HepG2 (cell line): ENCODE results near the gene ECM1. TPM values are rescaled to one million over a fixed set of nuclear protein-coding genes. Genes with fewer than 3 reads are reported as not detected.
A peak's percentile ranks its signal among the peaks of the same experiment; 100 is the strongest.

Experiments
- BHLHE40 ChIP-seq: IDR thresholded peaks from 2 replicates; pipeline ENCODE4 v1.6.1; 2011; ENCODE audit warnings: low read length, improper control_type of control experiment
- BORCS8-MEF2B ChIP-seq: sonication (generic); formaldehyde crosslinking; IDR thresholded peaks from 2 replicates; pipeline ENCODE4 v1.8.0; 2022; ENCODE audit warnings: mild to moderate bottlenecking, missing genetic modification reagents
- HDAC6 ChIP-seq: fragments of 200-600 bp; sonication (generic); IDR thresholded peaks from 2 replicates; pipeline ENCODE4 v1.7.0; 2017; ENCODE audit warnings: mild to moderate bottlenecking, antibody characterized with exemption, low read length, low read depth
- MAX ChIP-seq: IDR thresholded peaks from 2 replicates; pipeline ENCODE4 v1.6.1; 2012; ENCODE audit warnings: inconsistent platforms
- MXD3 ChIP-seq: IDR thresholded peaks from 2 replicates; pipeline ENCODE4 v1.6.1; 2016; ENCODE audit warnings: mild to moderate bottlenecking, missing biosample characterization, missing genetic modification reagents
- NCOR1 ChIP-seq: fragments of 200-600 bp; sonication (generic); IDR thresholded peaks from 2 replicates; pipeline ENCODE4 v1.7.0; 2017; ENCODE audit warnings: antibody characterized with exemption, low read length, borderline replicate concordance
- NPAS2 ChIP-seq: sonication (generic); formaldehyde crosslinking; IDR thresholded peaks from 2 replicates; pipeline ENCODE4 v1.8.0; 2022; ENCODE audit warnings: mild to moderate bottlenecking, missing genetic modification reagents, borderline replicate concordance
- PCBP2 ChIP-seq: fragments of 200-400 bp; formaldehyde crosslinking; optimal IDR thresholded peaks from 2 replicates; pipeline ENCODE3; 2018; ENCODE audit warnings: low read length, low read depth; ENCODE audit not compliant: poor library complexity, severe bottlenecking
- POLR2A ChIP-seq, 2 experiments: IDR thresholded peaks; 2 replicates each; pipeline ENCODE4 v1.6.1; 2011; ENCODE audit warnings: low read depth in 2 of 2, low read length in 2 of 2, mild to moderate bottlenecking in 1 of 2, moderate library complexity in 1 of 2; ENCODE audit not compliant: insufficient read depth in 1 of 2
- RFXAP ChIP-seq: sonication (generic); formaldehyde crosslinking; IDR thresholded peaks from 2 replicates; pipeline ENCODE4 v1.4.0; 2020; ENCODE audit warnings: missing genetic modification reagents, borderline replicate concordance
- SATB2 ChIP-seq: sonication (generic); formaldehyde crosslinking; IDR thresholded peaks from 2 replicates; pipeline ENCODE4 v1.5.0; 2020; ENCODE audit warnings: missing genetic modification reagents
- SPEN ChIP-seq: sonication (generic); formaldehyde crosslinking; IDR thresholded peaks from 2 replicates; pipeline ENCODE4 v1.5.1; 2020; ENCODE audit warnings: low read depth, mild to moderate bottlenecking, missing genetic modification reagents
- STAG1 ChIP-seq: sonication (generic); formaldehyde crosslinking; IDR thresholded peaks from 2 replicates; pipeline ENCODE4 v1.4.0; 2020; ENCODE audit warnings: missing genetic modification reagents
- THYN1 ChIP-seq: sonication (generic); formaldehyde crosslinking; IDR thresholded peaks from 2 replicates; pipeline ENCODE4 v1.8.1; 2023; ENCODE audit warnings: low read depth, mild to moderate bottlenecking, moderate library complexity, missing genetic modification reagents, borderline replicate concordance
- ZBTB34 ChIP-seq: sonication (generic); formaldehyde crosslinking; IDR thresholded peaks from 2 replicates; pipeline ENCODE4 v1.8.0; 2022; ENCODE audit warnings: mild to moderate bottlenecking, missing genetic modification reagents
- ZFP82 ChIP-seq: sonication (generic); formaldehyde crosslinking; IDR thresholded peaks from 2 replicates; pipeline ENCODE4 v1.5.1; 2020; ENCODE audit warnings: mild to moderate bottlenecking, missing genetic modification reagents, borderline replicate concordance
- ZNF230 ChIP-seq: sonication (generic); formaldehyde crosslinking; IDR thresholded peaks from 2 replicates; pipeline ENCODE4 v1.4.0; 2020; ENCODE audit warnings: mild to moderate bottlenecking, missing genetic modification reagents
- ZNF326 ChIP-seq: sonication (generic); formaldehyde crosslinking; IDR thresholded peaks from 2 replicates; pipeline ENCODE4 v1.4.0; 2020; ENCODE audit warnings: missing genetic modification reagents, borderline replicate concordance
- ZNF484 ChIP-seq: sonication (generic); formaldehyde crosslinking; IDR thresholded peaks from 2 replicates; pipeline ENCODE4 v1.5.1; 2020; ENCODE audit warnings: mild to moderate bottlenecking, low read depth, missing genetic modification reagents, borderline replicate concordance
- ZNF501 ChIP-seq: sonication (generic); formaldehyde crosslinking; IDR thresholded peaks from 2 replicates; pipeline ENCODE4 v1.5.1; 2020; ENCODE audit warnings: mild to moderate bottlenecking, moderate library complexity, missing genetic modification reagents
- ZNF670 ChIP-seq: sonication (generic); formaldehyde crosslinking; IDR thresholded peaks from 2 replicates; pipeline ENCODE4 v1.8.0; 2022; ENCODE audit warnings: mild to moderate bottlenecking, missing genetic modification reagents, borderline replicate concordance
- ZNF687 ChIP-seq: sonication (generic); formaldehyde crosslinking; IDR thresholded peaks from 2 replicates; pipeline ENCODE4 v1.5.1; 2020; ENCODE audit warnings: mild to moderate bottlenecking, missing genetic modification reagents, moderate library complexity
- ZNF777 ChIP-seq: sonication (generic); formaldehyde crosslinking; IDR thresholded peaks from 2 replicates; pipeline ENCODE4 v1.4.0; 2020; ENCODE audit warnings: missing genetic modification reagents
- ZSCAN25 ChIP-seq: sonication (generic); formaldehyde crosslinking; IDR thresholded peaks from 2 replicates; pipeline ENCODE4 v1.8.0; 2022; ENCODE audit warnings: mild to moderate bottlenecking, missing genetic modification reagents
- polyA plus RNA-seq, 8 experiments: library from polyadenylated mRNA; depleted of rRNA in 3 of 8; stranded (reverse) in 7 of 8; unstranded in 1 of 8; fragments of >200 nt; fragmentation: Illumina TruSeq in 4 of 8; extraction: Trizol in 4 of 8; gene quantifications; 2 replicates each; pipeline versions ENCODE4 v1.2.1 to v1.2.3, GENCODE V29; 2011 to 2016; ENCODE audit warnings: low read depth in 4 of 8, missing spikeins in 1 of 8, mixed read lengths in 1 of 8; ENCODE audit not compliant: insufficient read depth in 1 of 8
- total RNA-seq, 5 experiments: library from RNA; depleted of rRNA; stranded (reverse); fragments of >200 nt; fragmentation: Illumina TruSeq; extraction: Trizol; gene quantifications; 2 replicates each; pipeline ENCODE4 v1.2.3, GENCODE V29; 2016; ENCODE audit warnings: low read depth in 1 of 5

Gene ECM1
- total and polyA plus RNA-seq, 2 of the 13 experiments (the other 11 are each of a cell fraction or from before 2014, with no cell fraction given): 0.42 to 1.0 TPM

- peak; percentile 88 for TF ChIP-seq ZNF687 (CRISPR knock-in tag)
- TF ChIP-seq ZNF777 (CRISPR knock-in tag): no peak; the same call in 1 of the 2 replicates
- TF ChIP-seq MXD3: no peak
- TF ChIP-seq MAX: peak; percentile 51; the same call in 1 of the 2 replicates
- no peak for TF ChIP-seq NCOR1
- no peak for TF ChIP-seq BORCS8-MEF2B (CRISPR knock-in tag)
- no peak for TF ChIP-seq THYN1 (CRISPR knock-in tag)
- peak; percentile 63 for TF ChIP-seq PCBP2
- peak; percentile 69; the same call in 1 of the 2 replicates for TF ChIP-seq ZNF670 (CRISPR knock-in tag)
- peak; percentile 73; the same call in 1 of the 2 replicates for TF ChIP-seq RFXAP
- no peak for TF ChIP-seq HDAC6
- TF ChIP-seq BHLHE40: 0 out of 2 replicates have a peak, but pooled peaks have one; percentile 10
- peak; percentile 68; the same call in 1 of the 2 replicates for TF ChIP-seq SPEN
- TF ChIP-seq ZNF230: no peak
- 0 out of 2 replicates have a peak, but pooled peaks have one; percentile 22 for TF ChIP-seq ZSCAN25 (CRISPR knock-in tag)
- TF ChIP-seq ZNF326: no peak
- TF ChIP-seq ZBTB34 (CRISPR knock-in tag): no peak
- TF ChIP-seq POLR2A (IDR thresholded peaks at IDR 0.05; ENCODE audit: insufficient read depth in 1 of 2, low read depth in 2 of 2, low read length in 2 of 2): peak in 1 of 2 experiments; percentile 57; a peak in 3 of 4 replicates
- TF ChIP-seq ZFP82 (CRISPR knock-in tag): 0 out of 2 replicates have a peak, but pooled peaks have one; percentile 73
- no peak for TF ChIP-seq NPAS2 (CRISPR knock-in tag)
- 0 out of 2 replicates have a peak, but pooled peaks have one; percentile 48 for TF ChIP-seq ZNF501
- TF ChIP-seq STAG1 (CRISPR knock-in tag): 0 out of 2 replicates have a peak, but pooled peaks have one; percentile 5
- TF ChIP-seq ZNF484 (CRISPR knock-in tag): no peak
- TF ChIP-seq SATB2: no peak
These were observed 44.4 kb downstream of the ECM1 start (continued) for GRCh38 chr1:150552128-150552910.
